Neural crest cell (in vitro differentiated cells): ENCODE results near the gene NELL1. TPM values are rescaled to one million over a fixed set of nuclear protein-coding genes. Genes with fewer than 3 reads are reported as not detected.

ENCODE experiments used
- DNase-seq: peaks from one replicate; pipeline ENCODE4 v3.0.0; 2021; ENCODE audit warnings: low read depth, mixed read lengths, low spot score
- H3K27ac Mint-ChIP-seq: one replicate; pipeline ENCODE4 v1.8.0; 2021; ENCODE audit warnings: mild to moderate bottlenecking, mixed read lengths; ENCODE audit not compliant: unreplicated experiment
- H3K27me3 Mint-ChIP-seq: 2 replicates; pipeline ENCODE4 v1.8.0; 2021; ENCODE audit warnings: low read depth, mild to moderate bottlenecking, mixed read lengths
- H3K36me3 Mint-ChIP-seq: 2 replicates; pipeline ENCODE4 v1.8.0; 2021; ENCODE audit warnings: low read depth, mild to moderate bottlenecking, mixed read lengths
- H3K4me1 Mint-ChIP-seq: 2 replicates; pipeline ENCODE4 v1.8.0; 2021; ENCODE audit warnings: mixed read lengths
- H3K4me3 Mint-ChIP-seq: one replicate; pipeline ENCODE4 v1.8.0; 2021; ENCODE audit warnings: mild to moderate bottlenecking, mixed read lengths
- H3K9me3 Mint-ChIP-seq: 2 replicates; pipeline ENCODE4 v1.8.0; 2021; ENCODE audit warnings: mixed read lengths
- CTCF ChIP-seq: fragments of 200-600 bp; sonication (generic); conservative IDR thresholded peaks from 2 replicates; pipeline ENCODE4 v1.5.0; 2021; ENCODE audit warnings: antibody characterized with exemption, mild to moderate bottlenecking
- total RNA-seq: library from RNA; stranded (reverse); gene quantifications from 2 replicates; pipeline ENCODE4 v1.2.1, GENCODE V29; 2021

The NELL1 gene
- total RNA-seq, 1 donor from 2014 or later = 0.51 TPM

GRCh38 chr11:21612326-21612725, 942.9 kb downstream of the NELL1 start:
- no peak for DNase-seq
- Mint-ChIP-seq H3K36me3 (no peaks in the 10 kb centered on the region), H3K9me3 (no peaks in the 10 kb centered on the region), H3K4me3 (no peak overlapping the region), H3K27ac (no peak overlapping the region), H3K27me3 (peaks cover 12% of the 10 kb centered on the region), H3K4me1 (no peaks in the 10 kb centered on the region)
- no peak for TF ChIP-seq CTCF

- Mint-ChIP-seq H3K27ac (no peak overlapping the region), H3K4me3 (no peak overlapping the region)
- TF ChIP-seq CTCF = no peak
These were observed 945.6 kb downstream of the NELL1 start for GRCh38 chr11:21614961-21615360.

GRCh38 chr11:21615955-21616371, 946.6 kb downstream of the NELL1 start:
- H3K36me3 Mint-ChIP-seq = no peaks in the 10 kb centered on the region
- TF ChIP-seq CTCF = no peak
- H3K4me3 Mint-ChIP-seq = no peak overlapping the region
- H3K27me3 Mint-ChIP-seq = peaks cover 27% of the 10 kb centered on the region
- DNase-seq = no peak
- H3K9me3 Mint-ChIP-seq = no peaks in the 10 kb centered on the region
- no peak overlapping the region for H3K27ac Mint-ChIP-seq
- no peaks in the 10 kb centered on the region for H3K4me1 Mint-ChIP-seq

More at GRCh38 chr11:21614961-21615360, 945.6 kb downstream of the NELL1 start:
- no peaks in the 10 kb centered on the region for H3K4me1 Mint-ChIP-seq
- no peaks in the 10 kb centered on the region for H3K36me3 Mint-ChIP-seq
- H3K27me3 Mint-ChIP-seq = peaks cover 21% of the 10 kb centered on the region
- no peak for DNase-seq
- no peaks in the 10 kb centered on the region for H3K9me3 Mint-ChIP-seq

- Mint-ChIP-seq H3K4me3 (no peak overlapping the region), H3K27me3 (peaks cover 19% of the 10 kb centered on the region), H3K27ac (no peak overlapping the region), H3K4me1 (no peaks in the 10 kb centered on the region), H3K36me3 (no peaks in the 10 kb centered on the region), H3K9me3 (peaks cover 3% of the 10 kb centered on the region)
- DNase-seq = no peak
- no peak for TF ChIP-seq CTCF
These were observed 953.2 kb downstream of the NELL1 start for GRCh38 chr11:21622566-21622965.

- peaks cover 3% of the 10 kb centered on the region for H3K9me3 Mint-ChIP-seq
These were observed 953.6 kb downstream of the NELL1 start for GRCh38 chr11:21622995-21623394.

More at GRCh38 chr11:21622995-21623394, 953.6 kb downstream of the NELL1 start:
- peaks cover 17% of the 10 kb centered on the region for H3K27me3 Mint-ChIP-seq
- TF ChIP-seq CTCF = no peak
- no peaks in the 10 kb centered on the region for H3K4me1 Mint-ChIP-seq
- no peak overlapping the region for H3K27ac Mint-ChIP-seq
- no peaks in the 10 kb centered on the region for H3K36me3 Mint-ChIP-seq
- no peak overlapping the region for H3K4me3 Mint-ChIP-seq
- no peak for DNase-seq

Other genes with a start within 250 kb of the NELL1 start
- 0.05 TPM in 1 of 2 replicates, not detected in the other for gene SLC6A5, start 70.0 kb upstream of the NELL1 start, total RNA-seq